ENCODE measurements around the gene ATP6V1G1.
"Not testable (repeated sequence)": the region's sequence is repeated elsewhere in the genome, so short reads cannot be mapped to it uniquely, and the experiment has no call there.

The ATP6V1G1 gene

GRCh38 chr9:114580609-114581193 lies 6.9 kb upstream of the ATP6V1G1 start:
- DNase-seq = no peak

DNA sequence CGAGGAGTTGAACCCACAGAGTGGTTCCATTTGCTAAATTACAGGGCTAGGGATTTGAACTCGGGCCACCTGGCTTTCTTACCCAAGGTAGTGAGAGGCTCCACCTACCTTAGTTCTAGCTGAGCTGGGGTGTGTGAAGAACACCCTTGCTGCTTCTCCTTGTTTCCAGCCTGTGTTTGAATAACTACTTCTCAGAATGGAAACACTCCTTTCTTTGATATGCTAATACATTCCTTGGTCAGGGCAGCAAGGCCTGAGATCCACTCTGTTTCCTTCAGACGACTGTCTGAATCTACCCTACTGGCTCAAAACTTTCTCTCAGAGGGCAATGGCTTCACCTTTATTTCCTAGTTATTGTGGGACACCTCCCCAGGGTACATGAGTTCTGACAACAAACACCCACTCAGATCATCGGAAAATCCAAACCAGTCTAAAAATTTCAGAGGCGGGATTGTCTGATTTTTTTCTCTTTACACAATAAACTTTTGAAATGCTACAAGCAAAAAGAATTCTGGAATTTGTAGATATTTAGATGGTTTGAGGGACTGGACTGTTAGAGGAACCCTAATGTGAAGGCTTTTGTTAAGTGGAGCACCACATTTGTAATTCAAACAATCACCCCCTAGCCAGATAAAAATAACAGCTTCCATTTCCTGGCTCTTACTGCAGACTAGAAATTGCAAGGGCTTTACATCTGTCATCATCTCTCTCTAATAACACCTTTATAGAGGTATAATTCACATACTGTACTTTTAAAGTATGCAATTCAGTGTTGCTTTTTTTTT lies 4.0 kb upstream of the ATP6V1G1 start:
- no peak for DNase-seq

DNA sequence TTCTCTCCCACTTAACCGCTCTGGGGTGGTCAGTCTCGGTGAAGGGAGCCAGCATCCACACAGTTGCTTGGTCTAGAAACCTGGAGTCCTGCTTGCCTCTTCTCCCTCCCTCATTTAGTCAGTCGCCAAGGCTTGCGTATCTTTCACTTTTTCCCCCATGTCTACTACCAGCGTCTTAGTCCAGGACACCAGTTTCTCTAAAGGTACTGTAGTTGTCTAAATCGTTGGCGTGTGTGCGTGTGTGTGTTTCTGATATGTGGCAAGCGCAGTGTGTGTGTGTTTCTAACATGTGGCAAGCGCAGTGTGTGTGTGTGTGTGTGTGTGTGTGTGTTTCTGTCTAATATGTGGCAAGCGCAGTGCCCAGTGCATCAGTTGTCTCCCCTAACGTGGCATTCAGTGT lies 641 bp downstream of the ATP6V1G1 start:
- DNase-seq = no peak

GRCh38 chr9:114588651-114589526 lies 1.3 kb downstream of the ATP6V1G1 start:
- no peak for DNase-seq

- DNase-seq = no peak
Measured at GRCh38 chr9:114590328-114590727, 2.8 kb downstream of the ATP6V1G1 start.

DNA sequence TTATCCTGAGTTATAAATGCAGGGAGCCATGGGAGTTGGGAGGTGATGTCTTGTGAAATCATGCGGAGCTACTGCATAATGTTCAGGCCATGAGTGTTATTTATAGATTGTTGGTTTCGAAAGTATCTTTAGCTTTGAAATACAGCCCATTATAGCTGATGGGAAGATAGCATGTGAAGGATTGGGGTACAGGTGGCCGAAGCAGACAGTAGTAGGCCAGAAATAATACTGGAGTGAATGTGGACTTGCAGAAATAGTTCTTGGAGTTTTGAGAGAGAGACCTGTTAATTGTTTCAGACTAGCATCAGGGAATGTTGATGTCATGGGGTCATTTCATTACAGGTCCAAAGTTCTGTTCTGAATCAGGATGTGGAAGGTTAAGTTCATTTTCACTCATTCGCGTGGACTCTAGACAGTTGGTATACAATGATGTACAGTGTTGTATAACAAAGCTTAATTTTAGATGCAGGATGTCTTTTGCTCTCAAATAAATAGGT lies 3.8 kb downstream of the ATP6V1G1 start:
- no peak for DNase-seq

DNA sequence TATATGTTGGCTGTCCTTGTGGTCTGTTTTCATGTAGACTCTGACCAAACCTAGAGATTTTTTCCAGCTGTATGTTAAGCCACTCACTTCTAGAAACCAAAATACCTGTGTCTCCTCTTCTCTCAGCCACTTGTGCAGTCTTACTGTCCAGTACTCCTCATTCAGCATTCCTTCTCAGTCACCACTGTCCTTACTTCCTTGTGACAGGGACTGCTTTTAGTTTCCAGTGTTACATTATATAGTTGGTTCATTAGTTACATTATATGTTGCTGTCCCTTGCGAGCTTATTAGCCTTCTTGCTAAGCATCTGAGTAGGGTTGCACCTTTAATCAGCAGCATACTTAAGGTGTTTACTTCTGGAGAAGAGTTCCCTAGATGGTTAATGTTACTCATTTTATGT lies 4.3 kb downstream of the ATP6V1G1 start:
- DNase-seq = no peak

- DNase-seq = no peak
Measured at GRCh38 chr9:114592356-114592755, 4.8 kb downstream of the ATP6V1G1 start.

DNA sequence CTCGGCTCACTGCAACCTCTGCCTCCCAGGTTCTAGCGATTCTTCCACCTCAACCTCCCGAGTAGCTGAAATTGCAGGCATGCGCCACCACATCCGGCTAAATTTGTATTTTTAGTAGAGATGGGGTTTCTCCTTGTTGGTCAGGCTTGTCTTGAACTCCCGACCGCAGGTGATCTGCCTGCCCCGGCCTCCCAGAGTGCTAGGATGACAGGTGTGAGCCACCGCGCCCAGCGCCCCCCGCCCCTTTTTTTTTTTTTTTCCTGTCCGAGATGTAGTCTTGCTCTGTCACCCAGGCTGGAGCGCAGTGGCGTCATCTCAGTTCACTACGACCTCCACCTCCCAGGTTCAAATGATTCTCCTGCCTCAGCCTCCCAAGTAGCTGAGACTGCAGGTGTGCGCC lies 6.6 kb downstream of the ATP6V1G1 start:
- DNase-seq = no peak

GRCh38 chr9:114600502-114601248 lies 13.1 kb downstream of the ATP6V1G1 start:
- DNase-seq = not testable (repeated sequence)

DNA sequence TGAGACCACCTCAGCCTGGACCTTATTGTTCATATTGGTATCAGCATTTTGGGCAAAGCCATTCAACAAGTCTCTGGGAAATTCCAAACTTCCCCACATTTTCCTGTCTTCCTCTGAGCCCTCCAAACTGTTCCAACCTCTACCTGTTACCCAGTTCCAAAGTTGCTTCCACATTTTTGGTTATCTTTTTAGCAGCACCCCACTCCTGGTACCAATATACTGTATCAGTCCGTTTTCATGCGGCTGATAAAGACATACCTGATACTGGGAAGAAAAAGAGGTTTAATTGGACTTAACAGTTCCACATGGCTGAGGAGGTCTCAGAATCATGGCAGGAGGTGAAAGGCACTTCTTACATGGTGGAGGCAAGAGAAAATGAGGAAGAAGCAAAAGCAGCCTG lies 14.2 kb downstream of the ATP6V1G1 start:
- not testable (repeated sequence) for DNase-seq

- no peak for DNase-seq
Measured at GRCh38 chr9:114602620-114603019, 15.1 kb downstream of the ATP6V1G1 start.

- no peak for DNase-seq
Measured at GRCh38 chr9:114603248-114603647, 15.7 kb downstream of the ATP6V1G1 start.

DNA sequence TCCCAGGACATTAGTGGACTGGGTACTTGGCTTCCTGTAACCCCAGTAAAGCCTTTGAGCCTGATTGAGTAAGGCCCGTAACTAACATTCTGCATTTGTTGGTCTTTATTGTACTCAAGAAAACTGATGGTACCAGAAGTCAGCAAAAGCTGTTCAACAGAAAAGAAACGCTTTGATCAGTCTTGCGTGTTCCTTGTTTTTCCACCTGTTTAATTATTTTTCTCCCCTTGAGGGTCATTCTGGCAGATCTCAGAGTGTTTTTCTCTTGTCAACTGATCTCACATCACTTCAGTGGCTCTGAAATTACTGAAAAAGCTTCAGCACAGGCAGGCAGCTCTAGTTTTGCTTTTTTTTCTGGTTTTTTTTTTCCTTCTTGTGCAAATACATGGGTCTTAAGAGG lies 17.4 kb downstream of the ATP6V1G1 start:
- no peak for DNase-seq

GRCh38 chr9:114606068-114606467 lies 18.5 kb downstream of the ATP6V1G1 start:
- no peak for DNase-seq

GRCh38 chr9:114606597-114607207 lies 19.1 kb downstream of the ATP6V1G1 start:
- DNase-seq = no peak

DNA sequence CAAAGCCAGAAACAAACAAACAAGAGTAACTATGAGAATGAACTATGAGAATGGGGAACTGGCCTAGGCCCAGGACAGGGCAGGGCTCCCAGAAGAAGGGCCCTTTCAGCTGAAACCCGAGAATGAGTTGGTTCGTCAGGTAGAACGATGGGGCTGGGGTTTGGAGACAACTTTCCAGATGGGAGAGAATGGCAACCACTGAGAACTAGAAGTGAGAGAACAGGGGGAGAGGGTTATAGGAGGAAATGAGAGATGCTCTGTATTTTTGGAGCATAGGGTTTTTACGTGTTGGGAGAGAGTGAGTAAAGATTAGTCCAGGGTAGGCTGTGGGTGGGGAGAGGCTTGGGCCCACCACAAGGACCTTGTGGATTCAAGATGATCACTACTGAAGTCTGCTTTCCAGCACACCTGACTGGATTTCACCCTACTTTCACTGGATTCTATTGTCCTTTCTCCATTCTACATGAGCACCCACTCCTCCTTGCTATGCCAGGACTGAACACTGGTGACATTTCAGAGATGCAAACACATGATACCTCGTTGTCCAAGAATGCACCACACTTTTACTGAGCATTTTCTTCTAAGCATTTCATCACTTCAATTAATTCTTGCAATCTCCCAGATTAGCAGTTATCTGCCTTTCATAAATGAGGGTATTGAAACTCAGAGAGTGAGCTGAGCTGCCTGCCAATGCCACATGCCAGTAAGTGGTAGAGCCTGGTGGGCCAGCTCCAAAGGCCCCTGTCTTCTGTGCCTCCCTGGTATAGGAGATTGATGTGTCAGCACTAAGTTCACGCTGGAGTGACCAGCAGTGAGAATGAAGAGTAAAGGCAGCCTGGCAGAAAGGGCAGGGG lies 20.3 kb downstream of the ATP6V1G1 start:
- no peak for DNase-seq

GRCh38 chr9:114608525-114608796 lies 20.9 kb downstream of the ATP6V1G1 start:
- no peak for DNase-seq

DNA sequence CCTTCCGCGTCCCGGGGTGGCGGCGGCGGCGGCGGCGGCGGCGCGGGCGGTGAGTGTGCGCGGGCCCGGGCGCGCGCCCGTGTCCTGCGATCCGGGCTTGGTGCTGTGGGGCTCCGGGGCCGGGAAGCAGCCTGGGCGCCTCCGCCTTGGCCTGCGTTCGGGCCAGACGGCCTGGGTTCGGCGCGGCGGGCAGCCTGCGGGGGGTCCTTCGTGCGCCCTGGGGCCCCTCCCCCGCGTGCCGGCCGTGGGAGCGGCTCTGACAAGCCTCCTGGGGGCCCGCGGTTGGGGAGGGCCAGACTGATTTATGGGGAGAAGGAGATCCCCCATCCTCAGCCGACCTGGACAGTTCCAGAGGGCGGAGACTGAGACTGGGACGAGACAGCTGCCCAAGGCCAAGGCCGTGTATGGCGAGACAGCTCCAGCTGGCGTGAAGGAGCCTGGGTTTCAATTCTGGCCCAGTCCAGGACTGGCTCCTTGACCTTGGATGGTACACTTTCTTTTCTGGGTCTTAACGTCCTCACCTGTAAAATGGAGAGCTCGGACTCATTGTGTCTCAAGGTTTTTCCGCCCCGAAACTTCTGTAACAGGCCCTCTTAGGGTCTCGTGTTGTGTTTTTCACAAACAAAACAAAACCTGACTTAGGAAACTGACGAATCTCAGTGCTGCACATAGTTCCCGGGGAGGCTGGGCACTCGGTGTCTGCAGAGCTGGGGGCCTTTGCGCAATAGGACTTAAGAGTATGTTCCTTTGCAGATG lies 24.1 kb downstream of the ATP6V1G1 start:
- DNase-seq = no peak

- no peak for DNase-seq
Measured at GRCh38 chr9:114612272-114612923, 24.8 kb downstream of the ATP6V1G1 start.

Data from amniotic stem cell (primary cell).